Gastroesophageal sphincter (tissue), 3 donors: ENCODE results near the gene TRPV3.

Source experiments
- POLR2A ChIP-seq, 2 donors: fragments of 450-650 bp; IDR thresholded peaks; one replicate each; pipeline ENCODE4 v1.6.1; 2017; ENCODE audit warnings: antibody characterized with exemption in 2 of 2, mild to moderate bottlenecking in 2 of 2, moderate library complexity in 1 of 2
- POLR2AphosphoS5 ChIP-seq: sonication (generic); formaldehyde crosslinking; IDR thresholded peaks from one replicate; pipeline ENCODE4 v1.6.1; 2017; ENCODE audit warnings: antibody characterized with exemption
- TF ChIP-seq, protein P1 (sequence below), 4 experiments: fragments of 200-600 bp in 2 of 4; fragments of 450-650 bp in 2 of 4; sonication (generic) in 1 of 4; IDR thresholded peaks; one replicate each; pipeline ENCODE4 v1.5.1; 2017 to 2019; ENCODE audit warnings: antibody characterized with exemption in 4 of 4, mild to moderate bottlenecking in 2 of 4, moderate library complexity in 2 of 4

DNA sequence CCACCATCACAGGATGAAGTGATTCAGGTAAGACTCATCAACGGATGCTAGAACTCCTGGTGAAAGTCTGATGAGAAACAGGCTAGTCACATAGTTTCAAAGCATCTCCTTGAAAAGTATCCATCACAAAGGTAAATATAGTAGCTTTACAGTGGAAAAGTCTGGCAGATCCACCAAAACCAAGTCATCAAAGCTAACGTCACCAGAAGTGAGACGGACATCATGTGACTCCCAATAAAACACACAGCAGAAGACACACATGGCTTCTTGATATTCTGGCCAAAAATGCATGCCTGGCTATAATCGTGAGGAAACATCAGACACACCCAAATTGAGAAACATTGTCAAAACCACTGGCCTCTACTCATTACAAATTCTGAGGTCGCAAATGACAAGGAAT lies 17.9 kb upstream of the TRPV3 start:
- TF ChIP-seq, protein P1, sequence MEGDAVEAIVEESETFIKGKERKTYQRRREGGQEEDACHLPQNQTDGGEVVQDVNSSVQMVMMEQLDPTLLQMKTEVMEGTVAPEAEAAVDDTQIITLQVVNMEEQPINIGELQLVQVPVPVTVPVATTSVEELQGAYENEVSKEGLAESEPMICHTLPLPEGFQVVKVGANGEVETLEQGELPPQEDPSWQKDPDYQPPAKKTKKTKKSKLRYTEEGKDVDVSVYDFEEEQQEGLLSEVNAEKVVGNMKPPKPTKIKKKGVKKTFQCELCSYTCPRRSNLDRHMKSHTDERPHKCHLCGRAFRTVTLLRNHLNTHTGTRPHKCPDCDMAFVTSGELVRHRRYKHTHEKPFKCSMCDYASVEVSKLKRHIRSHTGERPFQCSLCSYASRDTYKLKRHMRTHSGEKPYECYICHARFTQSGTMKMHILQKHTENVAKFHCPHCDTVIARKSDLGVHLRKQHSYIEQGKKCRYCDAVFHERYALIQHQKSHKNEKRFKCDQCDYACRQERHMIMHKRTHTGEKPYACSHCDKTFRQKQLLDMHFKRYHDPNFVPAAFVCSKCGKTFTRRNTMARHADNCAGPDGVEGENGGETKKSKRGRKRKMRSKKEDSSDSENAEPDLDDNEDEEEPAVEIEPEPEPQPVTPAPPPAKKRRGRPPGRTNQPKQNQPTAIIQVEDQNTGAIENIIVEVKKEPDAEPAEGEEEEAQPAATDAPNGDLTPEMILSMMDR (IDR thresholded peaks at IDR 0.05), result no peak
- TF ChIP-seq POLR2A (IDR thresholded peaks at IDR 0.05) (no peak), POLR2AphosphoS5 (no peak)
